GM21447 (cell line): ENCODE data around the gene AARS1.
"Not testable (repeated sequence)": the region's sequence is repeated elsewhere in the genome, so short reads cannot be mapped to it uniquely, and the experiment has no call there.

Experiments used
- ATAC-seq: cut with Tn5 transposase; IDR thresholded peaks from one replicate; pipeline ENCODE4 v1.9.1; 2021; ENCODE audit not compliant: unreplicated experiment

Gene AARS1

DNA sequence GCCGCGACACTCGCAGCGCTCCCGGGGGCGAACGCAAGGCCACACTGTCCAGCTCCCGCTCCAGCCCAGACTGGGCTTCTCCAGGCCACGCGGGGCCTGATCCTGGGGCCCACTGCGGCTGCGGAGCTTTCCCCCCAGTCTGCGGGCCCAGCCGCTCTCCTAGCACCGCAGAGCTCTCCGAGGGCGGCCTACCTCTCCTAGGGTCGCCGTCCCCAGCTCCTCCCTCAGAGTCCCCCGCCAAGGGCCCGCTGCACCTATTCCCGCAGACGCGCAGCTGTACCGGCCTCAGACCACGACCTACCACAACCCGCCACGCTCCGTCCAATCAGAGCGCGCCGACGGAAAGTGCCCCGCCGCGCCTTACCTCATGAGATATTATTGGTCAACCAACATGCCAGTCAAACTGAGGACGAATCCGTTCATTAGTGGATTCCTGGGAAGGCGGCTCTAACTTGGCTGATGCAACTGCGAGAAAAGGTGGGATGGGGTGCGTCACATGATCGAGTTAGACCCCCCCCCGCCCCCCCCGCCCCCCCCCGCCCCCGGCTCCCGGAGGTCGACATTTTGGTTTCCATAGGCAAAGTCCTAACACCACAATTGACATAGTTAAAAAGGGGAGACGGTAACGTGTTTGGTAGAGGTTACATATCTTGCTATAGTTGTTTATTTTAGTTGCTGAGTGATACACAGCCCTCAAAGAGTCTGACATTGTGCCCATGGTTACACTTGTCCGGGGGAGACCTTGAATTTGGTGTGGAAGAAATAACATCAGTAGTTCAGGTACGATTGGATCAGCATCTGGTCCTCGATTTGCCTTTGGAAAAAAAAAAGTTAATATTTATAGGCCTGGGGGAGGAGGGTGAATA, at the start of gene AARS1:
Gene AARS1 (minus strand): TSS at position 278 of the 866 bp plus-strand sequence. CDS start 6,743 bp downstream, outside the sequence.
- ATAC-seq, result peak; percentile 95

DNA sequence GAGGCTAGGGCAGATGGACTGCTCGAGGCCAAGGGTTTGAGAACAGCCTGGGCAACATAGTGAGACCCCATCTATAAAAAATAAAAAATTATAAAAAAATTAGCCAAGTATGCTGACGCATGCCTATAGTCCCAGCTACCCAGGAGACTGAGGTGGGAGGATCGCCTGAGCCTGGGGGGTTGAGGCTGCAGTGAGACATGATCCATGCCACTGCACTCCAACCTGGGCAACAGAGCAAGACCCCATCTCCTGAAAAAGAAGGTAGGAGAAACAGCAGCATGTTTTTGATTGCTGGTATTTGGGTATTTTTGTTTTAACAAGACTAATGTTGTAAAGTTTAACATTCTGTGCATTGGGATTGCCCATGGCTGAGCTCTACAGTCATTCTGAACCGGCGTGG, 48.5 kb upstream of the AARS1 start:
- no peak for ATAC-seq

DNA sequence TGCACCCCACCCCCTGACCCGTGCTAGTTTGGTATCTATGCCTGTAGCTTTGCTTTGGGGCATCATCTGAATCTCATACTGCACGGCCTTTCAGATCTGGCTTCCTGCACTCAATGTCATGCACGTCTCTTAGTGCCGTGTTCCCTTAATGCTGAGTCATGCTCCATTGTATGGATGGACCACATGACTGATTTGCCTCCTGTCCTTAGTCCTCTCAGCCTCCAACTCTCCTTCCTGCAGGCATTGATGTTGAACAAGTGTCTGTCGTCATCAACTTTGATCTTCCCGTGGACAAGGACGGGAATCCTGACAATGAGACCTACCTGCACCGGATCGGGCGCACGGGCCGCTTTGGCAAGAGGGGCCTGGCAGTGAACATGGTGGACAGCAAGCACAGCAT, 43.4 kb upstream of the AARS1 start:
- ATAC-seq, result not testable (repeated sequence)

DNA sequence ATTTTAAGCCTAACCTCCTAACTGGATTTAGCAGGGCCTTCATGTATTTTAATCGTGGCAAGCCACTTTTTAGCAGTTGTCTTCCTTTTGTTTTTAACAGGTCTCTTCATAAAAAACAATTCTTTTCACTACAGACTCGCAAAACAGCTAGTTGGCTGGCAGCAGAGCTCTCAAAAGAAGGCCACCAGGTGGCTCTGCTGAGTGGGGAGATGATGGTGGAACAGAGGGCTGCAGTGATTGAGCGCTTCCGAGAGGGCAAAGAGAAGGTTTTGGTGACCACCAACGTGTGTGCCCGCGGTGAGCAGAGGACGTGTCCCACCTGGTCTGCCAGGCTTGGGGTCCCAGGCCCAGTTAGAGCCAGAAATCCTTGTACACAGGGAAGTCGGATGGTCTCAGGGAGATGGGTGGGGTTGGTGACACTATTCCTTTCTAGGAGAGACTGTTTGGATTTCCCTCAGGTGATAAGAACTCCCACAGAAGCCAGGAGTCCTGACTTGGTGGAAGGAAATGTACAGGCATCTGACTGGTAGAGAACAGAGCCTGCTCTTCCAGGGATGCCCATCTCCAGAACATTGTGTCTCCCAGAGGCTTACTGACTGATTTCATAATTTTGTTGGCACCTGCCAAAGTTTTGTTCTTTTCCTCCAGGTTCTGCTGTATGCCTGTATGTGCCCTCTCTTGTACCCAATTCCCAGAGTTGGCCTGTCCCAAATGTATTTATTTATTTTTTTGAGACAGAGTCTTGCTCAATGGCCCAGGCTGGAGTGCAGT, 42.5 kb upstream of the AARS1 start:
- ATAC-seq, result no peak

DNA sequence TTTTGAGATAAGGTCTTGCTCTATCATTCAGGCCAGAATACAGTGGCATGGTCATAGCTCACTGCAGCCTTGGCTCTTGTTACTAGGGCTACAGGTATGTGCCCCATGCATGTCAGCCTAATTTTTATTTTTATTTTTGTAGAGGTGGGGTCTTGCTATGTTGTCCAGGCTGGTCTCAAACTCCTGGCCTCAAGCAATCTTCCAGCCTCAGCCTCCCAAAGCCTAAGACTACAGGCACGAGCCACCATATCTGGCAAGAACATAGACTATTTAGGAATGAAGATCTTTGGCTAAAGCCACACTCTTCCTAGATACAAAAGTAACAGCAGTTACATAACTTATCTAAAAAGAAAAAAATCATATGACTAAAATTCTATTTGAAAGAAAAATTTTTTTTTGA, 41.8 kb upstream of the AARS1 start:
- no peak for ATAC-seq

DNA sequence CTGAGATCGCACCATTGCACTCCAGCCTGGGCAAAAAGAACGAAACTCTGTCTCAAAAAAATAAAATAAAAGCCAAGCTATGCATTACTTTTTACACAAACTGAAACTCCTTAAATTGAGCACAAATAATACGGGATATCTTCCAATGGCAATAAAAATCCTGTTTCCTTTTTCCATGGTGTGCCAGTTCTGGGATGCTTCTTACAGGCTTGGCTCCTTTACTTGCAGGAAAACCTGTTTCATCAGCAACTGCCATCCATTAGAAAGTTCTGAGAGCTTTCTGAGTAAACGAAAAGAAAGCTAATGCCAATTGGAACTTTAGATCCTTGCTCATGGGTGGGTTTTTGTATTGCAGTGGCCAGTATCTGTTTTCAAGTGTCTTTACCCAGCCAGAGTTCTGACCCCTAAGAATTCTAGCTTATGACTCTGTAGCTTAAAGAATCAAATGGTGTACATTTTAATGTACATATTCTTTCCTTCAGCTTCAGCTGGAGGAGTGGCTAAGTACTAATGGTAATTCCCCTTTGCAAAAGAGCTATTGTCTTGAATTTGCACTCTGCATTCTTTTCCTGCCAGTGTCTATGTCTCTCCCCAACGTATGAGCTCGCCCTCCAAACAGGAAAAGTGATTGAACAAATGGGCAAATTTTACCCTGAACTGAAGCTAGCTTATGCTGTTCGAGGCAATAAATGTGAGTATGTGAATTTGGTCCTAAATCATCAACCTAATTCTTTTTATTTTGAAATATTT, 35.9 kb upstream of the AARS1 start:
- ATAC-seq, result no peak

DNA sequence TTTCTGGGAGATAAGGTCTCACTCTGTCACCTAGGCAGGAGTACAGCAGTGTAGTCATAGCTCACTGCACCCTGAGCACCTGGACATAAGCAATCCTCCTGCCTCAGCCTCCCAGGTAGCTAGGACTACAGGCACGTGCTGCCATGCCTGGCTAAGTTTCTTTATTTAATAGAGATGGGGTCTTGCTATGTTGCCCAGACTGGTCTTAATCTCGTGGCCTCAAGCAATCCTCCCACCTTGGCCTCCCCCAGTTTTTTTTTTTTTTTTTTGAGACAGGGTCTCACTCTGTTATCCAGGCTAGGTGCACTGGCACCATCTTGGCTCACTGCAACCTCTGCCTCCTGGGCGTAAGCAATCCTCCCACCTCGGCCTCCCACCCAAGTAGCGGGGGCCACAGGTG, 30.8 kb upstream of the AARS1 start:
- ATAC-seq, result no peak

DNA sequence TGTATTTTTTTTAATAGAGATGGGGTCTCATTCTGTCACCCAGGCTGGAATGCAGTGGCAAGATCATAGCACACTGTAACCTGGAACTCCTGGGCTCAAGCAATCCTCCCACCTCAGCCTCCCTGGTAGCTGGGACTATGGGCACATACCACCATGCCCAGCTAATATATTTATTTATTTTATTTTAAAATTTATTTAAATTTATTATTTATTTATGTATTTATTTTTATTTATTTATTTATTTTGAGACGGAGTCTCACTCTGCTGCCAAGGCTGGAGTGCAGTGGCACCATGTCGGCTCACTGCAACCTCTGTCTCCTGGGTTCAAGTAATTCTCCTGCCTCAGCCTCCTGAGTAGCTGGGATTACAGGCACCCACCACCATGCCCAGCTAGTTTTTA, 18.4 kb upstream of the AARS1 start:
- not testable (repeated sequence) for ATAC-seq

DNA sequence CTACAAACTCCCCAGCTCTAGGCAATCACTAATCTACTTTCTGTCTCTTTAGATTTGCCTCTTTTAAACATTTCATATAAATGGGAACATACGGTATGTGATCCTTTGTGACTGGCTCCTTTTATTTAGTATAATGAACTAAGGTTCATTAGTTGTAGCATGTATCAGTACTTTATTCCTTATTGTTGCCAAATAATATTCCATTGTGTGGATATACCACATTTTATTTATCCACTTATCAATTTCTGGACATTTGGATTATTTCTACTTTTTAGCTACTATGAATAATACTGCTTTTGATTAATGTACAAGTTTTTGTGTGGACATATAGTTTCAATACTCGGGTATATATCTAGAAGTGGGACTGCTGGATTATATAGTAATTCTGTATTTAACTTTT, 17.6 kb upstream of the AARS1 start:
- no peak for ATAC-seq

DNA sequence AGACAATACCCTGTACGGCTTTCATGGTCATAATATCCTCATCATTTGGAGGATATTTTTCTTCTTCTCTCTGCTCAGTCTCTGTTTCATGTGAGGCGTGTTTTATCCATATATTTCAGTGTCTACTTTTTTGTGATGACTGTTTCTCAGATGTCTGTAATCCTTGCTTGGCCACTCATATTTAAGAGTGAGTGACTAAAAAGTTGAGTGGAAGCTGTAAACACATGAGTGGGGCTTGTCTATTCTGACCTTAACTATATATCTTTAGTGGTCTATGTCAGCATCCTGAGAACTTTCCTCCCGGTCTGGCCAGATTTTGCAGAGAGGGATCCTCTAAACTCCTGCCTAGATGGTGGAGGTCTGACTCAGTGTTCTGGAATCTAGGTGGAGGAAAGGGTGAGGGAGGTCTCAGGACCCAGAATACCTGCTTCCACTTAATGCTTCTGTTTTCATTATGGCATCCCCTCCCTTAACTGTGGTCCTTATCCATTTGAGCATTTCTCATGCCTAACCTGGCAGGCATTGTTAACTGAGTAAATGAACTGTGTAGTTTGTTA, 15.7 kb upstream of the AARS1 start:
- ATAC-seq, result no peak

DNA sequence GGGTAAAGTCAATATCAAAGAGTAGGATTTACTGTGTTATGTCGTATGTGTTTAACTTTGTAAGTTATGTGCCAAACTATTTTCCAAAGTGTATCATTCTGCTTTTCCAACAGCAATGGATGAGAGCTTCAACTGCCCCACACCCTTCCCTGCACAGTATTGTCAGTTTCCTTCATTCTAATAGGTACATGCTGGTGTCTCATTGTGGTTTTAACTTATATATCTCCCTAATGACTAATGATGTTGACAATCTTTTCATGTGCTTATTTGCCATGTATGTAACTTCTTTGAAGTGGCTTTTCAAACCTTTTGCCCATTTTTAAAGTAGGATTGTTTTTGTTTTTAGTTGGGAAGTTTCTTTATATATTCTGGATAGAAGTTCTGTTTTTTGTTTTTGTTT, 13.4 kb upstream of the AARS1 start:
- no peak for ATAC-seq

DNA sequence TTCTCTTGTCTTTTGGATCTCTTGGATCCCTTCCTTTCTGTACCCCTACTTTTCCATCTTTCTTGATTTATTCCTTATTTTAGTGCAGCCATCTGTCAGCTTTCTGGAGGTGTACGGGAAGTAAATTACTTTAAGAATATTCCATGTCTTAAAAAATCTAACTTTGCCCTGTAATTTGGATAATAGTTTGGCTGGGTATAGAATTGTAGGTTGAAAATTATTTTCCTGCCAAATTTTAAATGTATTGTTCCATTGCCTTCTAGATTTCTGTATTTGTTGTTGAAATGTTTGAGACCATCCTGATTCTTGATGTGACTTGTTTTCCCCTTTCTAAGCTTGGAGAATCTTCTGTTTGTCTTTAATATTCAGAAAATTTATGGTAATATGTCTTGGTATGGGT, 11.8 kb upstream of the AARS1 start:
- no peak for ATAC-seq

DNA sequence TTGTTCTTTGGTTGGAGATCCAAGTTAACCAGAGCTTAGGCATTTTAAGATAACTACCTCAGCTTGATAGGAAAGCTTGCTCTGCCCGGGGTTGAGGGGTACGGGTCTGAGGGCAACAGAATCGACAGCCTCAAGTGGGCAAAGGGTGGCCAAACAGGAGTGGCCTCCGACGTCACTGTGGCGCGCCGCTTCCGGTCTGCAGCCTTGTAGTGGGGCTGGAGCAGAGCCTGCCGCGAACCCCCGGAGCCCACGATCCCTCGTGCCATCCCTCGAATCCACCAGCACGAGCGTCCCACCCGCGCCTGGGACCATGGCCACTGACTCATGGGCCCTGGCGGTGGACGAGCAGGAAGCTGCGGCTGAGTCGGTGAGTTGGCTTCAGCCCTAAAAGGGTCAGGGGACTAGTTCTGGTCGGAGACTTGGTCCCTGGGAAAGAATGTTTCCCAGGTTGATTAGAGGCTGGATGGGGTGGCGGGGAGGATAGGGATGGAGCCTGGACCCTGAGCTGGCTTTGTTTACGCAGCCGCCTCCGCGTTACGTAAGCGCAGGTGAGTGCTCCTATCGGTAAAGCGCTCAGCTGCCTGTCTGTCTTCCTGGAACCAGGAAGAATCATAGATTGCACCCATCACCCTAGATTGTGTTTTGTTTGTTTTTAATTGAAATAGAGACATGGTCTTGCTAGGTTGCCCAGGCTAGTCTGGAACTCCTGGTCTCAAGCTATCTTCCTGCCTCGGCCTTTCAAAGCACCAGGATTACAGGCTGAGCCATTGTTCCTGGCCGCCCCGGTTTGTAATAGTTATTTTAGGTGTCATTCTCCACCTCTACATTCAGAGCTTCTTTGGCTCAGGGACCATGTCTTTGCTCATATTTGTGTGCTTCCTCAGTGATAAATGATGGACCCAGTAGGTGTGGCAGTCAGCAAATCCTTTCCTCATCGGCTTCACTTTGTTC, 10.0 kb upstream of the AARS1 start, which contains the start of gene DDX19B:
Gene DDX19B (plus strand): TSS at position 199 of the 951 bp plus-strand sequence. CDS start 112 bp downstream, at position 311.
- ATAC-seq, result peak; percentile 86

DNA sequence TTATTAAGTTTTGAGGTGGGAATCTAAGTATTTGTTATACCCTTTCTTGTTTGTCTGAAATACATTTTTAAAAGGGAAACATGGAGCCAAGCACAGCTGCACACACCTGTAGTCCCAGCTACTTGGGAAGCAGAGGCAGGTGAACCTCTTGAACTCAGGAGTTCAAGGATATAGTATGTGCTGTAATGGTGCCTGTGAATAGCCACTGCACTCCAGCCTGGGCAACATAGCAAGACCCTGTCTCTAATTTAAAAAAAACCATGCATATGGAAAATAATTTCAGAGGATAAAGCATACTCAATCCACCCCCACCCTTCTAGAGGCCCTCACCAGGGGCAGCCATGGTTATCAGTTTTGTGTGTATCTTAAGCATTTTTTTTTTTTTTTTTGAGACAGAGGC, 6.3 kb upstream of the AARS1 start:
- no peak for ATAC-seq

DNA sequence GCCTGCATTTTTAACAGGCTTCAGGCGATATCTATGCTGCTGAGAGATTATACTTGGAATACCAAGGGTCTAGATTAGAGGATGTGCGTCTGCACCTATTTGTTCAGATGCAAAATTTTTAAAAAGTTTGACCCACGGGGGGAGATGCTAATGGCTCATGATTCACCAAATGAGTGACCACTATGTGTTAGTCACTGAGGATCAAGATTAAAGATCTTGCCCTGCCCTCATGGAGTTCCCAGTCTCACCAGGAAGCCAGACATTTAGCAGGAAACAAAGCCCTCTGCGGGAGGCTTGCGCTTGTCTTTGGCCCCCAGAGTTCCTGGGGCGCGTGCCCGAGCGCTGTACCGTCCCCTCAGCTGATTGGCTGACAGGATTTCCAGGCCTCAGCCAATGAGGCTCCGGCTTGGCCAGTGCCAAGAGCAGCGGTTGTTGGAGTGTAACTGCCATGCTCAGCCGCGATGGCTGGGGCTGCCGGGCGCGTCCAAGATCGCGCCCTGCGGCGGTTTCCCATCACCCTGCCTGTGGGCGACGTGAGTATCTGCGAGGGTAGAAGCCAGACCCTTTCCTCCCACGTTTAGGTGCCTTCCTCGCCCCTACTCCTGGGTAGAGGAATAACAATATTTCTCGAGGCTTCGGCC, 5.2 kb upstream of the AARS1 start:
- ATAC-seq, result no peak

DNA sequence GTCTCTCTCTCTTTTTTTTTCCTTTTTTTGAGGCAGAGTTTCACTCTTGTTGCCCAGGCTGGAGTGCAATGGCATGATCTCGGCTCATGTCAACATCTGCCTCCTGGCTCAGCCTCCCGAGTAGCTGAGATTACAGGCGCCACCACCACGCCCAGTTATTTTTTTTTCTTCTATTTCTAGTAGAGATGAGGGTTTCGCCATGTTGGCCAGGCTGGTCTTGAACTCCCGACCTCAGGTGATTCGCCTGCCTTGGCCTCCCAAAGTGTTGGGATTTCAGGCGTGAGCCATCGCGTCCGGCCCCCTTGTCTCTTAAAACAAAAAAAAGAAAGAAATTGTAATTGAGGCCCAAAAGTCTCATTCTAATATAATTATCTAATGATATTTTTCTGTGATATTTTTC, 2.8 kb upstream of the AARS1 start:
- ATAC-seq, result not testable (repeated sequence)

DNA sequence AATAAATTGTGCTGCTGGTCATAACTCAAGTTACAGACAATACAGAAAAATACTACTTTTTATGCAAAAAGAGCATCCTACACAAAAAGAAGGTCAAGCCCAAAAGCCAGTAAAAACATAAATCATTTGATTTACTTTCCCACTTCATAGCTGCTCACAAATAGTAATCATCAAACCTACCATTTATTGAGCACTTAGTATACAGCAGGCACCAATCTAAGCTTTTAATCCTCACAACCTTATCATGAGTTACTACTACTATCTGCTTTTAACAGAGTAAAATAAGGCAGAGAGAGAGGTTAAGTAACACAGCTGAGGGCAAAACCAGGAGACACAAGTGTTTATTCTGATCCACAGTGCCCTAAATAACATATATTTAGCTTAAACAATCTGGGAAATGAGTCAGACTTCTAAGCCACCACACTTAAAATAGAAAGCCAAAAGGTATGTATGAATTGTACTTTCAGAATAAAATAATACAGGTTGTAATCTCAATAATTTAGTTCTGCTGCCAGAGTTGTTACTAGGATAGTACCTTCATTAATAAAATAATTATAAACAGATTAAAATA, 1.7 kb upstream of the AARS1 start:
- no peak for ATAC-seq

DNA sequence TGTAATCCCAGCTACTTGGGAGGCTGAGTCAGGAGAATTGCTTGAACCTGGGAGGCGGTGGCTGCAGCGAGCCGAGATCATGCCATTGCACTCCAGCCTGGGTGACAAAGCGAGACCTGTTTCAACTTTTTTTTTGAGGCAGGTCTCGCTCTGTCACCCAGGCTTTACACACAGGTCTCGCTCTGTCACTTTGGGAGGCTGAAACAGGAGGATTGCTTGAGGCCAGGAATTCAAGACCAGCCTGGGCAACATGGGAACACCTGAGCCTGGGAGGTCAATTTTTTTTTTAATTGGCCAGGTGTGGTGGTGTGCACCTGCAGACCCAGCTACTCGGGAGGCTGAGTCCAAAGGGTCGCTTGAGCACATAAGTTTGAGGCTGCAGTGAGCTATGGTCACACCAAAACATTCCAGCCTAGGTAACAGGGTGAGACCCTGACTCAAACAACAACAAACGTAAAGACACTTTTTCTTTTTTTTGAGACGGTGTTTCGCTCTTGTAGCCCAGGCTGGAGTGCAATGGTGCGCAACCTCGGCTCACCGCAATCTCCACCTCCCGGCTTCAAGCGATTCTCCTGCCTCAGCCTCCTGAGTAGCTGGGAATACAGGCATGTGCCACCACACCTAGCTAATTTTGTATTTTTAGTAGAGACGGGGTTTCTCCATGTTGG, 1.9 kb downstream of the AARS1 start:
- not testable (repeated sequence) for ATAC-seq

DNA sequence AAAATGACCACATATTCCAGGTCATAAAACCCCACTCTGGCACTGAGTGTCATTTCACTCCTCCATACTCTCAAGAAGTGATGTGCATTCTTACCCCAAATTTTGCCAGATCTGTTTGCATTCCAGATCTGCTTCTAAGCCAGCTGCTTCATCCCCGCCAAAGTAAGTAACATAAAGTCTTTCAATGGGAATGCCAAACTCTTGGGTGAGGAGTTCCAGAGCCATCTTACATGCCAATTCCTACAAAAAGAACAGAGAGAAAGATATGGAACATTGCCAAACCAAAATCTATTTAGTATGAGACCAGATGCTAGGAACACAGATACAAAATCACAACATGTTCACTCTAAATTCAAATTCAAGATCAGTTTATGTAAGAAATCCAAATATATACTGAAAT, 12.9 kb downstream of the AARS1 start:
- ATAC-seq, result no peak
